Renal cortical epithelial cell (primary cell): Measurements from ENCODE around the gene BNC2. TPM values are rescaled to one million over a fixed set of nuclear protein-coding genes. Genes with fewer than 3 reads are reported as not detected.
A peak's percentile ranks its signal among the peaks of the same experiment; 100 is the strongest.

Experiments
- DNase-seq: peaks from one replicate; pipeline ENCODE4 v3.0.0-alpha.2; 2011; ENCODE audit warnings: low read depth
- total RNA-seq: library from RNA; depleted of rRNA; stranded (reverse); fragments of >200 nt; gene quantifications from 2 replicates; pipeline ENCODE4 v1.2.3, GENCODE V29; 2014

Gene BNC2
- total RNA-seq, 1 donor from 2014 or later: 22.4 TPM

- DNase-seq: peak; percentile 22
Measured at GRCh38 chr9:16453390-16453789, 417.1 kb downstream of the BNC2 start.

- no peak for DNase-seq
Measured at GRCh38 chr9:16450578-16450977, 419.9 kb downstream of the BNC2 start.

DNA sequence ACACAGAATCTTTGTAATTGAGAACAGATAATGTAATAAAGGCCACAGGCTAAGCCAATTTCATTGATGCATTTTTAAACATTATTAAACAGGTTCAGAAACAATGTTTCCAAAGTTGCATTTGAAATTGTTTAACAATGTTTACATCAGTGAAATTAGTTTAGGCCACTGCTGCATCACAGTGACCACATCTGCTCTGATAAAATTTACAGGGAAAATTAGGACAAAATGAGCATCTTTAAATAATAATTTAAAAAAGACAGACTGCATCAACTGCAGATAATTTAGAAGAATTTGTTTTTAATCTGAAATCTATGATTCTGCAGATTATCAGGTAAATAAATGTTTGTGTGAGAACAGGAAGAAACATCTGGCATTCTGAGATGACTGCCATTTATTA is 420.4 kb downstream of the BNC2 start:
- DNase-seq: no peak

- DNase-seq: no peak
Measured at GRCh38 chr9:16449076-16449730, 421.3 kb downstream of the BNC2 start.

DNA sequence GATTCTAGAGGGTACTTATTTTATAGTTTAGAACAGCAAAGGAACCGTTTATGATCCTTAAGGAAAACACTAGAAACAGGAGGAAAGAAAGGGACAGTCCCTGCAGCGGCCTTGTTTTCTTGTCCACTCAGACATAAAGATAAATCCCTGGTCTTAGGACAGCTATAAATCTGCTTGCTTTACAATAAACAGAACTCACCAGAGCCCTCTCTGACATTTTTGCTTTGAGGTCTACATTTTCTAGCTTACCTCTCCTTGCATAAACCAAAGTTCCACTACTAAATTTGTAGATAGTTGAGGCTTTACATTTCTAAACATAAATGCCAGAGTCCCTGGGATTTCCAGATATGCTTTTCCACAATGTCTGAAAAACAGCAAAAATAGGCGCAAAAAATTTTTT is 422.5 kb downstream of the BNC2 start:
- DNase-seq: no peak

- no peak for DNase-seq
Measured at GRCh38 chr9:16446636-16447035, 423.8 kb downstream of the BNC2 start.

DNA sequence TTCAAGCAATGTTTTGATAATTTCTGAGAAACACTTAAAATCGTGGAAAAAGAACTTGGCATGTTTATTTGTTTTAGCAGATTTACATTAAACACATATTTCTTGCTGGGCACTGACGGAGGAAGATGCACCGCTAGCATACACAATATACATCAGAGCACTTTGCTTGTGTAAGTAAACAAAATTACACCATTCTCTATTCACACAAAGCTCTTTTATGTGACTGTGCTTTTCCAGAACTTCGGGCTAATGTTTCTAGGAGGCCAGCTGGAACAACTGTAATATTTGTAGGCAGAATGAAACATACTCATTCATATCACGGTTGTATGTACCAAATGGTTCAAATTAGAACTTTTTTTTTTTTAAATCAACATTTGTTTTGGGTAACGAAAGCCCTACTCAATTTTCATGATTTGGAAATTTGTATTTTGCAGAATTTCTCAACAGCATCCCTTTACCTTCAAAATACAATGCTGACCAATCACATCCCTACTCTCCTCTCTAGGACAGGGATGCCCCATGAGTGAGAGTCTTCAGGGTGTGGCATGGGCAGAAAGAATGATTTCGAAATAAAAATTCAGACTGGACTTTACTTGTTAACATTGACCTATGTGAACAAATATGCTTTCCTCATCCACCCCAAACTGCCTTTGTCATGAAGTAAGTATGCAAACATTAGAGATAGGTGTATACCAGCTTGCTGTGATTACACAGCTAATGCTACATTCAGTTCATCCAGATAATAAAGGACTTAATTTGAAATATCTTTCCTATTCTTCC is 425.1 kb downstream of the BNC2 start:
- peak; percentile 62 for DNase-seq

- DNase-seq: peak; percentile 92
Measured at GRCh38 chr9:16442622-16443021, 427.8 kb downstream of the BNC2 start.

DNA sequence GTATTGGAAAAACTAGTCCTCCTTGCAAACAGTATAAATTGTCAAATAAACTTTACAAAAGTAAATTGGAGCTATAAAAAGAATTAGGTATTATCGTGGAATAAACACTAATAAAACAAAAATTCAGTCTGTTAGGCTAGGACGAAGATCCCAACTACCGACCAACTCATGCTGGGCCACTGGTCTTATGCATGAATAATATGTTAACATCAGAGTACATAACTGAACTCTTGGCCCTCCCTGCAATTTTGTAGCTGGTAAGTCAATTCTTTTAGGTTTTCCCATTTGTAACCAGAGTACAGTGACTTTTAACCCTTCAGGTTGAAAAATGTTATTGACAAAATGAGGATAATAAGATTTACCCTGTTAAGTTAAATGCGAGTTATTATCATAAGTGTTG is 428.7 kb downstream of the BNC2 start:
- DNase-seq: no peak

GRCh38 chr9:16438831-16439230 is 431.6 kb downstream of the BNC2 start:
- DNase-seq: peak; percentile 31

- no peak for DNase-seq
Measured at GRCh38 chr9:16436545-16436944, 433.9 kb downstream of the BNC2 start.

DNA sequence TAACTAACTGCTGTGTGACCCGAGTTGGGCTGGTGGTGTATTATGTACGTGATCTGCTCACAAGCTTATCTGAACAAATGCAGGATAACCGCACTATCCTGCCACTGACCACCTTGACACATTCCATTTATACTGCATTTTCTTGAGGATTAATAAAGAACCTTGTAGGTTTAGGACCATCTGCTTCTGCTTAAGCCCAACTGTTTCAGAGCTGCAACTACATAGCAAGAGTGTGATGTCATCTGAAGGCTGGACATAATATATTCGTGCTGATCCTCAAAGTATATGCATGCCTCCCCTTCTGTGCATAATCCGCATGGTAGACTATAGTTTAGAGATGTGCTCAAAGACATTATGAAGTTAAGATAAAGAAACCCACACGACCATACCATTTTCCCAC is 435.9 kb downstream of the BNC2 start:
- DNase-seq: no peak

DNA sequence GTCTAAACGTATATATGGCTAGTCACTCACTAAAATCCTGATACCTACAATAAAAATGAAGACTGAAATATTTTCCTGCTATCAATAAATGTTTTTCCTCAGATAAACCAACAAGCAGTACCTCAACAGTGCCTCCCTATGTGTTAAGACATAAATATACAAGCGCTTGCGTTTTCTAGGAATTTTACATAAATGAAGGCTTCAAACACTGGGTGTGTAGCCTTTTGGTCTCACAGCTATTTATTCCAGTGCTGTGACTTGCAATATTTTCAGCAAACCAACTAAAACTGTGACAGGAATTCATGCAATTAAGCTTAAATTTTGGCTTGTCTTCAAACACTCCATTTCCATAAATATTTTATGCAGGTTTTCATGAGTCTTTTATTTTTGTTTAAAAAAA is 437.0 kb downstream of the BNC2 start:
- DNase-seq: no peak

DNA sequence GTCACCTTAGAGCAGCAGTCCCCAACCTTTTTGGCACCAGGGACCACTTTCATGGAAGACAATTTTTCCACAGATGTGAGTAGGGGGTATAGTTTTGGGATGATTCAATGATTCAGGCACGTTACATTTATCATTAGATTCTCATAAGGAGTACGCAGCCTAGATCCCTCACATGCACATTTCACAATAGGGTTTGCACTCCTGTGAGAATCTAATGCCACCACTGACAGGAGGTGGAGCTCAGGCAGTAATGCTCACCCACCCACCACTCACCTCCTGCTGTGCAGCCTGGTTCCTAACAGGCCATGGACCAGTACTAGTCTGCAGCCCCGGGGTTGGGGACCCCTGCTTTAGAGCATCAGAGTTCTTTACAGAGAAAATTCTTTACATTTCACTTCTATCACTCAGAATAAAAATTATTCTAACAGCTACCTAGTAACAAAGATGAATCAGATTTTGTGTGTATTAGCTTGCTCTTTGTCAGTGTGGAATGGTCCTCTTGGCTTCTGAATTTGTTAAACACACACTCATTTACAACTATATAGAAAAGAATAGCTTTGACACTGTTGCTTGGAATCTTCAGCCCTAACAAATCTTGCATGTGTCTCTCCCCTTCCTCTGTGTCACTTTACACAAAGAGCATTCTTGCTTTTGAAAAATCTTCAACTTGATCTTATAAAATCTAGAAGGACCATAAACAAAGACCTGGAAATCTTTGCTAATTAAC is 438.6 kb downstream of the BNC2 start:
- no peak for DNase-seq

DNA sequence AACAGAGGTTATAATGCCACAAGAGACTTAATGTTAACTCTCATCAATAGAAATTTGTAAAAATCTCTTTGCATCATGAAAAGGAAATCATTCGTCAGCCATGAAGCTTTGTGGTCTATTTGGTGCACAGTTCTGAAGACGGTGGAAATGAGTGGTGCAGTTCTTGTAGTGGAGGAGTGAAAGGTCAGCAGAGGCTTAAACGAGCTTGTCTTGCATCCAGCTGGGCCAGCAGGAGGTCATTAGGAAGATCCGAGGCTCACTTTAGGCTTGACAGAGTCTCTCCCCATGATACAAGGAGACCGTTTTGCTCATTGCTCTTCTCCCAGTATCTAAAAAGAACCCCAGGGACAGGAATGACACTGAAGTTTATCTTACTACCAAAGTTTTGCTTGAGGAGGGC is 440.8 kb downstream of the BNC2 start:
- no peak for DNase-seq

DNA sequence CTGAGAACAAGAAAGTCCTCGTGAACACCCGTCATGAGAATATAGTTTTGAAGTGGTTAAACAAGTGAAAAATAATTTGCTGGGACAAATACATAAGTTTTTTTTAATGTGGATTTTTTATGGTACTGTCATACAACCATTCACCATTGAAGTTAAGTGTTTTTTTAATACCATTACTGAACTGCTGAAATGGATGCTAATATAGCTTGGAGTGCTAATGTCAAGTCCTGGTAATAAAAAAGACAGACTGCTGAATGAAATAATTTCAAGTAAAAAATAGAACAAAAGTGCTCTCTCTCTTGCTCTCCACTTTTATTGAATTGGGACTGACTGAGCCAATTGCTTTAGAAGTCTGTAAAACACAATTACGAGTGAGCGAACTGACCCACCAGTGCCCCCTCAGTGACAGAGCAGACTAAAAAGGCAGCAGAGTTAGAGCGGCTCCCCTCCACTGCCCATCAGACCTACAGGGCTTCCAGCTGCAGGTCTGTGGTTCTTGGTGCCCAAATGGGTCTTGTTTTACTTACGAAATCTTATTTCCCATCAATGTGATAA is 442.5 kb downstream of the BNC2 start:
- DNase-seq: no peak

- DNase-seq: no peak
Measured at GRCh38 chr9:16426716-16427115, 443.8 kb downstream of the BNC2 start.

GRCh38 chr9:16425562-16426231 is 444.8 kb downstream of the BNC2 start:
- peak; percentile 87 for DNase-seq

DNA sequence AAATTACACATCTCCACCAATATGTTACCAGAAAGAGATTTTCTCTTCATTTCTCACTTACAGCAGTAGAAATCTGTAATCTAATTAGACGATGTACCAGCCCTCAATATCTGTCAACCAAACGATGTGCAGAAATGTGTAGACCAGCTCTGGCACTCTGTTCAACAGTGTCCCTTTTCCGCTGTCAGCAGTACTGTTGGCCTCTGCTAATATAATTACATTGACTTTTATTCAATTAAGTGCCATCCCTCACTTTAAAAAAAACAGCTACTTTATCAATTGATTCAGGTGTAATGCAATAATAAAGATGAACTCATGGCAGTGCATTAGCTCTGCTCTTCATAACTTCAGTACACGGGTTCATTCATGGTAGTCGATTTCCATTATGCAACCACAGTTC is 448.4 kb downstream of the BNC2 start:
- no peak for DNase-seq

DNA sequence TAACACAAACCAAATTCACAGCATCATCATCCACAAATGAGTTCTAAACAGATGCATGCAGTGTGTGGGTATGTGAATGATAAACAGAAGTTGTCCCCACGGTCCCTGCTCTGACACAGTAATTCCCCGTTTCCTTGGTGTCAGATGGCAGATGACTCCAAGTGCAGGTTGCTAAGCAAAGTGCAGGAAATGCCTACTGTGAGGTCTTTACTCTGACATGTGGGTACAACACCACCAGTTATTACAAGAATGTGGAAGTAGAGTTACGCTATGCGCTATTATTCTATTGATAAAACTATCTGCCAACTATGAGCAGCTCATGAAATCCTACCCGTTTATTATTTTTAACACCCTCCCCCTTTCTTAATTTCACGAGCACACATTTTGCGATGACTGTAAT is 448.9 kb downstream of the BNC2 start:
- no peak for DNase-seq

- no peak for DNase-seq
Measured at GRCh38 chr9:16419124-16419523, 451.3 kb downstream of the BNC2 start.

DNA sequence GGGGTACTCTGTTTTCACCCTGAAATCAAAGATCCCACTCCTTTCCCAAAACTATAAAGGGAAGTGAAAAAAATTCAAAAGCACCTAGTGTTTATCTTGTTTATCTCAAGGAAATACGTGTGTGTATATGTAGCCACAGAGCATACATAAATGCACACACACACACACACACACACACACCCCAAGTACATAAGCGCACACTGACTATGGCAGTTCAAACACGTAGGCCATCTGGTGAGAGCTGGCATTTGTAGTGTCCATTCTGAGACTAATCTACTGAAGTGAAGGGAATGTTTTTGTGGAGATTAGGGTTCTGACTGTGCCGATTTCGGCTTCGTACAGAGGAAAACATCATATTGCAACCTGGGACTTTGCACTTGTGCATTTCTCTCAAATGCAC is 451.7 kb downstream of the BNC2 start:
- no peak for DNase-seq
